Glutamatergic neuron (in vitro differentiated cells): ENCODE data around the gene SPACA7. TPM values are rescaled to one million over a fixed set of nuclear protein-coding genes. Genes with fewer than 3 reads are reported as not detected.
"Not testable (repeated sequence)": the region's sequence is repeated elsewhere in the genome, so short reads cannot be mapped to it uniquely, and the experiment has no call there.

ENCODE experiments used
- DNase-seq: peaks from one replicate; pipeline ENCODE4 v3.0.0; 2022
- H3K27ac Mint-ChIP-seq: one replicate; pipeline ENCODE4 v1.8.0; 2020; ENCODE audit warnings: mild to moderate bottlenecking, mixed read lengths, inconsistent platforms; ENCODE audit not compliant: unreplicated experiment
- H3K27me3 Mint-ChIP-seq: one replicate; pipeline ENCODE4 v1.8.0; 2020; ENCODE audit warnings: mild to moderate bottlenecking, moderate library complexity, mixed read lengths, inconsistent platforms; ENCODE audit not compliant: unreplicated experiment
- H3K36me3 Mint-ChIP-seq: one replicate; pipeline ENCODE4 v1.8.0; 2020; ENCODE audit warnings: mild to moderate bottlenecking, mixed read lengths, inconsistent platforms; ENCODE audit not compliant: unreplicated experiment
- H3K4me1 Mint-ChIP-seq: one replicate; pipeline ENCODE4 v1.8.0; 2020; ENCODE audit warnings: mild to moderate bottlenecking, low read depth, mixed read lengths, inconsistent platforms; ENCODE audit not compliant: unreplicated experiment
- H3K4me3 Mint-ChIP-seq: one replicate; pipeline ENCODE4 v1.8.0; 2020; ENCODE audit warnings: mild to moderate bottlenecking, mixed read lengths, inconsistent platforms; ENCODE audit not compliant: unreplicated experiment
- H3K9me3 Mint-ChIP-seq: one replicate; pipeline ENCODE4 v1.8.0; 2020; ENCODE audit warnings: mild to moderate bottlenecking, moderate library complexity, mixed read lengths, inconsistent platforms; ENCODE audit not compliant: unreplicated experiment
- total RNA-seq: library from RNA; stranded (reverse); fragmentation: NEBNext Ultra II Directional; extraction: Animal tissue kit (Norgen Biotek cat#: 25700); gene quantifications from one replicate; pipeline ENCODE4 v1.2.1, GENCODE V29; 2021; ENCODE audit not compliant: unreplicated experiment
- TF ChIP-seq, protein P1 (sequence below): fragments of 200-600 bp; sonication (generic); IDR thresholded peaks from one replicate; pipeline ENCODE4 v1.5.0; 2021; ENCODE audit not compliant: partially characterized antibody, unreplicated experiment

Gene SPACA7
- total RNA-seq, 1 donor from 2014 or later, result not detected

DNA sequence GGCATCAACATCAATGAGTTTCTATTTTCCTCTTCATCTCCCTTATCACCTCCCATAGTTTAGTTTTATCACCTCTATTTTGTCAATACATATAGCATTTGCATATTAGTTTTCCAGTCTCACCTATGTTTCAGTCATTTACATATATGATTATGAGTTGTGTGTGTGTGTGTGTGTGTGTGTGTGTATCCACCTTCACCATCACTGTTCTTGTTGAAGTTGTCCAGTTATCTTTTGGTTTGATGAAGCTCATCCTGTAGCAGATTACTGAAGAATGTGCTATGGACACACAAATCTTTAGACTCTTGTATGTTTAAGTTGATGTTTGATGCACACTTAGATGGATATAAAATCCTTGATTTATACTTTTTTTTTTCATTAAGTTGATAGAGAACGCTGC lies 40.5 kb downstream of the SPACA7 start:
- no peak for DNase-seq
- H3K27me3 Mint-ChIP-seq, result no peaks in the 10 kb centered on the region
- H3K4me1 Mint-ChIP-seq, result no peaks in the 10 kb centered on the region
- no peak overlapping the region for H3K27ac Mint-ChIP-seq
- TF ChIP-seq, protein P1, sequence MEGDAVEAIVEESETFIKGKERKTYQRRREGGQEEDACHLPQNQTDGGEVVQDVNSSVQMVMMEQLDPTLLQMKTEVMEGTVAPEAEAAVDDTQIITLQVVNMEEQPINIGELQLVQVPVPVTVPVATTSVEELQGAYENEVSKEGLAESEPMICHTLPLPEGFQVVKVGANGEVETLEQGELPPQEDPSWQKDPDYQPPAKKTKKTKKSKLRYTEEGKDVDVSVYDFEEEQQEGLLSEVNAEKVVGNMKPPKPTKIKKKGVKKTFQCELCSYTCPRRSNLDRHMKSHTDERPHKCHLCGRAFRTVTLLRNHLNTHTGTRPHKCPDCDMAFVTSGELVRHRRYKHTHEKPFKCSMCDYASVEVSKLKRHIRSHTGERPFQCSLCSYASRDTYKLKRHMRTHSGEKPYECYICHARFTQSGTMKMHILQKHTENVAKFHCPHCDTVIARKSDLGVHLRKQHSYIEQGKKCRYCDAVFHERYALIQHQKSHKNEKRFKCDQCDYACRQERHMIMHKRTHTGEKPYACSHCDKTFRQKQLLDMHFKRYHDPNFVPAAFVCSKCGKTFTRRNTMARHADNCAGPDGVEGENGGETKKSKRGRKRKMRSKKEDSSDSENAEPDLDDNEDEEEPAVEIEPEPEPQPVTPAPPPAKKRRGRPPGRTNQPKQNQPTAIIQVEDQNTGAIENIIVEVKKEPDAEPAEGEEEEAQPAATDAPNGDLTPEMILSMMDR, result no peak
- peaks cover 27% of the 10 kb centered on the region for H3K36me3 Mint-ChIP-seq
- H3K4me3 Mint-ChIP-seq, result no peak overlapping the region
- peaks cover 2% of the 10 kb centered on the region for H3K9me3 Mint-ChIP-seq

DNA sequence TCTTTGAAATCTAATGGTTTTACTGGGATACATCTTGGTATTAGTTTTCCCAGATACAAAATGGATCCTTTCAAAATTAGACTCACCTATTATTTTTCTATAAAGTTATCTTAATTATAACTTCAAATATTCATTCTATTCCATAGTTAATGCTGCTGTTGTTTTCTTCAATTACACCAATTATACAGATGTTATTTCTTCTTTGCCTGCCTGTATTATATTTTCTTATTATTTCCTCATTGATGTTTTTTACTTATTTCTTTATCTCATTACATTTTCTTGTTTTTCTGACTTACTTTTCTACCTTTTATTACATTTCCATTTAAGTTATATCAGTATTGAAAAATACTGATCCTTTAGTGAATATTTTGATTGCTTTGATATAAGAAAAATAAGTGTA lies 40.9 kb downstream of the SPACA7 start:
- no peak overlapping the region for H3K4me3 Mint-ChIP-seq
- no peak for DNase-seq
- no peak overlapping the region for H3K27ac Mint-ChIP-seq
- TF ChIP-seq, protein P1, result no peak
- peaks cover 27% of the 10 kb centered on the region for H3K36me3 Mint-ChIP-seq
- H3K9me3 Mint-ChIP-seq, result peaks cover 2% of the 10 kb centered on the region
- H3K4me1 Mint-ChIP-seq, result no peaks in the 10 kb centered on the region
- no peaks in the 10 kb centered on the region for H3K27me3 Mint-ChIP-seq

DNA sequence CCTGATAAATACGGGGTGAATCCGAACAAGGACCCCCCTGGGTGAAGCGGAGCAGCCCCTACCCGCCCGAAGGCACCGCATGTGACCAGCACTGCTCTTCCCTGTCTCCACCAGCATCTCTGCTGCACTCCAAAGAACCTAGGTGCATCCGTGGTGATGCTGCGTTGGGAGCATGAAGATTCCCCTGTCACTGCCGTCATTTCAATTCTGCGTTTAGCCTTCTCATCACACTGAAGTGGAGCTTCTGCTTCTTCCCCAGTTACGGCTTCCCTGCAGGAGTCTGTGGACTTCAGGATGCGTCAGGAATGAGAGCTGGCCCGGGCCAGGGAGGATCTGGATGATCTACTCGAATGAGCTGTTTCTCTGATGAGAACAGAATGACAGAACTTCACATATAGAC lies 47.9 kb downstream of the SPACA7 start:
- TF ChIP-seq, protein P1, result no peak
- Mint-ChIP-seq H3K9me3 (peaks cover 14% of the 10 kb centered on the region), H3K36me3 (peaks cover 37% of the 10 kb centered on the region), H3K4me3 (no peak overlapping the region), H3K4me1 (no peaks in the 10 kb centered on the region), H3K27me3 (no peaks in the 10 kb centered on the region), H3K27ac (no peak overlapping the region)
- DNase-seq, result no peak

DNA sequence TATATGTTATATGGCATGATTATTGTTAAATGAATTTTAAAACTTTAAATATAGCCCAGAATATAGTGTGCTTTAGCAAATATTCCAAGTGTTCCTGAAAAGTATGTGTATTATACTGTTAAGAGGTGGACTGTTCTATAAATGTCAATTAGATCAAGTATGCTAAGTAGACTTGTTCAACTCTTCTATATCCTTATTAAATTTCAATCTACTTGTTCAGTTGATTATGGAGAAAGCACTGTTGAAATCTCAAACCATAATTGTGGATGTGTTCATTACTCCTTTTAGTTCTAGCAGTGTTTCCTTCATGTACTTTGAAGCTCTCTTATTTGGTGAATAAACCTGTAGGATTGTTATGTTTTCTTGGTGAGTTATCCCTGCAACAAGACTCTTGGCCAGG lies 52.5 kb downstream of the SPACA7 start:
- TF ChIP-seq, protein P1, result no peak
- Mint-ChIP-seq H3K9me3 (peaks cover 11% of the 10 kb centered on the region), H3K4me1 (no peaks in the 10 kb centered on the region), H3K36me3 (peaks cover 25% of the 10 kb centered on the region), H3K4me3 (no peak overlapping the region), H3K27ac (no peak overlapping the region), H3K27me3 (no peaks in the 10 kb centered on the region)
- no peak for DNase-seq

DNA sequence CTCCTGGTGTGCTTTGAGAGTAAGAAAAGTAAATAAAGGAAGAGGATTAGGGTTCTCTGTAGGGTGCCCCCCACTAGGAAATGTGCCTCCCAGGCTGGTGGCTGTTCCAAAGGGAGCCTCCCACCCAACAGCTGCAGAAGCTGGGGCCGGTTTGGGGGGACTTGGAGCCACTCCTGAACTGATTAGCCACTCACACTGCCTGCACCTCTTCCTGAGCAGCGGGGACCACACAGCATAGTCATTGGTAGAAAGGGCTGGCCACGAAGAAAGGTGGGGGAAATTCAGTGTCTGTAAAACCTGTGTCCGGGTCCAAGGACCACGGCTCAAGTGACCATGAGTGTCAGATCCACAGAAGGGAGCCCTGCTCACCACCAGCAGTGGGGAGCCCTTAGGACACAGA lies 55.6 kb downstream of the SPACA7 start:
- H3K36me3 Mint-ChIP-seq, result peaks cover 16% of the 10 kb centered on the region
- H3K4me3 Mint-ChIP-seq, result no peak overlapping the region
- TF ChIP-seq, protein P1, result no peak
- H3K27ac Mint-ChIP-seq, result no peak overlapping the region
- H3K9me3 Mint-ChIP-seq, result peaks cover 13% of the 10 kb centered on the region
- DNase-seq, result no peak
- H3K27me3 Mint-ChIP-seq, result no peaks in the 10 kb centered on the region
- H3K4me1 Mint-ChIP-seq, result no peaks in the 10 kb centered on the region

DNA sequence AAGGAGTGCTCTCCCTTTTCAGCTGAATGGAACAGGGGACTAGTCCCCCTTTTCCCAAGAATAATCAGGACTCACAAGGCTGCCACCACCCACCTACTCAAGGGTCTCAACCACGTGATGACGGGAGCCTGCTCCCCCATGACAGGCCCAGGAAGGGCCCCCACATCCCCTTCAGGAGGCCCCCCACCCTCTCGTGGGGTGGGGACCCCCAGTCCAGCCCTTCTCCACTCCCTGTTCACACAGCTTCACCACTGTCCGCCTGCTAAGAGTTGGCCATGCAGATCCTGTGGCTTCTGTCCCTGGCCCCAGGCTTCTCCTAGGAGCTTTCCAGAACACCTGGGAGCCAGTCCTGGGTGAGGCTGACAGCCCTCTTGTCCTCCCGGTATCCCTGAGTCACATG lies 56.6 kb downstream of the SPACA7 start:
- H3K27ac Mint-ChIP-seq, DNase-seq, H3K4me1 Mint-ChIP-seq, H3K27me3 Mint-ChIP-seq, H3K4me3 Mint-ChIP-seq: not testable (repeated sequence)
- peaks cover 13% of the 10 kb centered on the region for H3K9me3 Mint-ChIP-seq
- peaks cover 17% of the 10 kb centered on the region for H3K36me3 Mint-ChIP-seq

DNA sequence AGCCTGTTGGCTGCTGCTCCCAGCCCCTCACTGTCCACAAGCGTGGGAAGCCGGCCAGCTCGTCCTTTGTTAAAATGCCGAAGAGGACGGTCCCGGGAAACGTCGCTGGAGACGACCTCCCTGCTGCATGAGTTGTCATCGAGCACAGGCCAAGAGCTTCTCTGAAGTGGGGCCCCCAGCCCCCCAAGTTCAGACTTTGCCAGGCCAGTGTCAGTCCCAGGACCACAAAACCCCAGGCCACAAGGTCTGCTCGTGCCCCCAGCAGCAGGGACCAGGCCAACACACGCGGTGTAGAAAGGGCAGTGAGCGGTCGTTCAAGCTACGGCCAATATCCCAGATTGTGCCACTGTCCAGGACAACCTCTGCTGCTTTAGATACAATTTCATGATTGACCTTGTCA lies 57.4 kb downstream of the SPACA7 start:
- not testable (repeated sequence) for H3K4me1 Mint-ChIP-seq, H3K27ac Mint-ChIP-seq, H3K4me3 Mint-ChIP-seq, H3K27me3 Mint-ChIP-seq, DNase-seq
- Mint-ChIP-seq H3K9me3 (peaks cover 13% of the 10 kb centered on the region), H3K36me3 (peaks cover 24% of the 10 kb centered on the region)
